HG03565 (cell line): ENCODE results near the gene DUXA.

ENCODE experiments used
- ATAC-seq: cut with Tn5 transposase; IDR thresholded peaks from one replicate; pipeline ENCODE4 v1.9.1; 2021; ENCODE audit warnings: mild to moderate bottlenecking, moderate library complexity; ENCODE audit not compliant: unreplicated experiment

The DUXA gene

GRCh38 chr19:57106722-57107235, 60.5 kb downstream of the DUXA start:
- ATAC-seq = no peak

GRCh38 chr19:57105976-57106721, 61.1 kb downstream of the DUXA start:
- ATAC-seq = no peak
